K562 (cell line): Measurements from ENCODE around the gene GABPB2. TPM values are rescaled to one million over a fixed set of nuclear protein-coding genes. Genes with fewer than 3 reads are reported as not detected.

Experiments
- ARID3A ChIP-seq: IDR thresholded peaks from 2 replicates; pipeline ENCODE4 v1.6.1; 2012; ENCODE audit warnings: low read depth, low read length, improper control_type of control experiment, borderline replicate concordance
- CHCHD3 ChIP-seq: fragments of 250-450 bp; sonication (Bioruptor Pico); IDR thresholded peaks from 2 replicates; pipeline ENCODE4 v2.1.2; 2022; ENCODE audit warnings: mild to moderate bottlenecking
- FOXP1 ChIP-seq: sonication (generic); formaldehyde crosslinking; IDR thresholded peaks from 2 replicates; pipeline ENCODE4 v1.8.0; 2022; ENCODE audit warnings: mild to moderate bottlenecking, missing genetic modification reagents
- HNRNPL ChIP-seq: fragments of 200-400 bp; formaldehyde crosslinking; IDR thresholded peaks from 2 replicates; pipeline ENCODE4 v1.6.1; 2017; ENCODE audit warnings: low read depth, mild to moderate bottlenecking, low read length
- JUND ChIP-seq, 2 experiments: IDR thresholded peaks; 2 replicates in 1 of 2; 3 replicates in 1 of 2; pipeline ENCODE4 v1.6.1; 2011; ENCODE audit warnings: borderline replicate concordance in 2 of 2, low read depth in 2 of 2, low read length in 2 of 2, improper control_type of control experiment in 1 of 2, missing biosample characterization in 1 of 2, missing genetic modification characterization in 1 of 2, missing genetic modification reagents in 1 of 2
- MLLT1 ChIP-seq, 2 experiments: fragments of 450-650 bp; IDR thresholded peaks; 2 replicates each; pipeline ENCODE4 v1.6.1; 2016
- POLR2B ChIP-seq: fragments of 450-650 bp; IDR thresholded peaks from 2 replicates; pipeline ENCODE4 v1.6.1; 2018; ENCODE audit warnings: low read depth; ENCODE audit not compliant: partially characterized antibody
- SRSF1 ChIP-seq: fragments of 200-400 bp; formaldehyde crosslinking; IDR thresholded peaks from 2 replicates; pipeline ENCODE4 v1.6.1; 2017; ENCODE audit warnings: mild to moderate bottlenecking, low read depth, low read length, moderate library complexity
- SRSF3 ChIP-seq: fragments of 200-400 bp; formaldehyde crosslinking; IDR thresholded peaks from 2 replicates; pipeline ENCODE4 v1.6.1; 2016; ENCODE audit warnings: mild to moderate bottlenecking, low read length, moderate library complexity; ENCODE audit not compliant: insufficient read depth
- TGIF2 ChIP-seq: sonication (generic); formaldehyde crosslinking; IDR thresholded peaks from 2 replicates; pipeline ENCODE4 v1.8.1; 2022; ENCODE audit warnings: mild to moderate bottlenecking, missing genetic modification reagents, moderate library complexity
- ZNF175 ChIP-seq: fragments of 200-800 bp; sonication (Bioruptor generic); IDR thresholded peaks from 2 replicates; pipeline ENCODE4 v1.6.1; 2016; ENCODE audit warnings: low read depth, mild to moderate bottlenecking, missing genetic modification characterization, missing compliant biosample characterization
- ZNF184 ChIP-seq: sonication (generic); formaldehyde crosslinking; IDR thresholded peaks from 2 replicates; pipeline ENCODE4 v1.5.0; 2020; ENCODE audit warnings: missing genetic modification reagents
- polyA plus RNA-seq, 8 experiments: library from polyadenylated mRNA; depleted of rRNA in 4 of 8; stranded (reverse) in 5 of 8; unstranded in 3 of 8; fragments of >200 nt; fragmentation: Nextera tagmentation in 2 of 8; fragmentation: Illumina TruSeq in 1 of 8; extraction: Ambion mirVana in 2 of 8; extraction: Trizol in 1 of 8; gene quantifications; 2 replicates each; pipeline versions ENCODE4 v1.2.1 to v1.2.3, GENCODE V29; 2011 to 2014; ENCODE audit warnings: inconsistent platforms in 1 of 8, missing spikeins in 1 of 8
- total RNA-seq, 7 experiments: library from RNA; depleted of rRNA in 6 of 7; stranded (reverse); fragments of >200 nt in 6 of 7; fragmentation: Illumina TruSeq in 2 of 7; extraction: Trizol in 2 of 7; gene quantifications; 2 replicates each; pipeline versions ENCODE4 v1.2.1 to v1.2.3, GENCODE V29; 2011 to 2021; ENCODE audit warnings: low replicate concordance in 1 of 7
- TF ChIP-seq, protein P1 (sequence below): sonication (generic); formaldehyde crosslinking; IDR thresholded peaks from 2 replicates; pipeline ENCODE4 v1.8.0; 2022; ENCODE audit warnings: mild to moderate bottlenecking, missing genetic modification reagents

The GABPB2 gene
- total and polyA plus RNA-seq, 9 of the 15 experiments (the other 6 are each of a cell fraction or from before 2014, with no cell fraction given) = 2.2 to 13.3 (median 6.1) TPM

GRCh38 chr1:151056149-151056548, 14.4 kb upstream of the GABPB2 start (continued):
- TF ChIP-seq ARID3A = no peak
- no peak for TF ChIP-seq ZNF175 (CRISPR knock-in tag)
- TF ChIP-seq, protein P1, sequence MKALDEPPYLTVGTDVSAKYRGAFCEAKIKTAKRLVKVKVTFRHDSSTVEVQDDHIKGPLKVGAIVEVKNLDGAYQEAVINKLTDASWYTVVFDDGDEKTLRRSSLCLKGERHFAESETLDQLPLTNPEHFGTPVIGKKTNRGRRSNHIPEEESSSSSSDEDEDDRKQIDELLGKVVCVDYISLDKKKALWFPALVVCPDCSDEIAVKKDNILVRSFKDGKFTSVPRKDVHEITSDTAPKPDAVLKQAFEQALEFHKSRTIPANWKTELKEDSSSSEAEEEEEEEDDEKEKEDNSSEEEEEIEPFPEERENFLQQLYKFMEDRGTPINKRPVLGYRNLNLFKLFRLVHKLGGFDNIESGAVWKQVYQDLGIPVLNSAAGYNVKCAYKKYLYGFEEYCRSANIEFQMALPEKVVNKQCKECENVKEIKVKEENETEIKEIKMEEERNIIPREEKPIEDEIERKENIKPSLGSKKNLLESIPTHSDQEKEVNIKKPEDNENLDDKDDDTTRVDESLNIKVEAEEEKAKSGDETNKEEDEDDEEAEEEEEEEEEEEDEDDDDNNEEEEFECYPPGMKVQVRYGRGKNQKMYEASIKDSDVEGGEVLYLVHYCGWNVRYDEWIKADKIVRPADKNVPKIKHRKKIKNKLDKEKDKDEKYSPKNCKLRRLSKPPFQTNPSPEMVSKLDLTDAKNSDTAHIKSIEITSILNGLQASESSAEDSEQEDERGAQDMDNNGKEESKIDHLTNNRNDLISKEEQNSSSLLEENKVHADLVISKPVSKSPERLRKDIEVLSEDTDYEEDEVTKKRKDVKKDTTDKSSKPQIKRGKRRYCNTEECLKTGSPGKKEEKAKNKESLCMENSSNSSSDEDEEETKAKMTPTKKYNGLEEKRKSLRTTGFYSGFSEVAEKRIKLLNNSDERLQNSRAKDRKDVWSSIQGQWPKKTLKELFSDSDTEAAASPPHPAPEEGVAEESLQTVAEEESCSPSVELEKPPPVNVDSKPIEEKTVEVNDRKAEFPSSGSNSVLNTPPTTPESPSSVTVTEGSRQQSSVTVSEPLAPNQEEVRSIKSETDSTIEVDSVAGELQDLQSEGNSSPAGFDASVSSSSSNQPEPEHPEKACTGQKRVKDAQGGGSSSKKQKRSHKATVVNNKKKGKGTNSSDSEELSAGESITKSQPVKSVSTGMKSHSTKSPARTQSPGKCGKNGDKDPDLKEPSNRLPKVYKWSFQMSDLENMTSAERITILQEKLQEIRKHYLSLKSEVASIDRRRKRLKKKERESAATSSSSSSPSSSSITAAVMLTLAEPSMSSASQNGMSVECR (CRISPR knock-in tag) = no peak
- no peak for TF ChIP-seq SRSF1
- no peak for TF ChIP-seq JUND (IDR thresholded peaks at IDR 0.05; ENCODE audit: borderline replicate concordance, low read depth, low read length)
- no peak for TF ChIP-seq JUND (tag; IDR thresholded peaks at IDR 0.05; ENCODE audit: borderline replicate concordance, low read depth, low read length)
- no peak for TF ChIP-seq FOXP1 (CRISPR knock-in tag)
- no peak for TF ChIP-seq POLR2B
- TF ChIP-seq MLLT1 (IDR thresholded peaks at IDR 0.05) = peak in 1 of 2 experiments; percentile 27; a peak in 1 of 4 replicates
- TF ChIP-seq SRSF3 = no peak
- no peak for TF ChIP-seq TGIF2 (CRISPR knock-in tag)
- no peak for TF ChIP-seq CHCHD3 (CRISPR knock-in tag)
- TF ChIP-seq HNRNPL = no peak
- no peak for TF ChIP-seq ZNF184
- TF ChIP-seq, all 486 proteins: peak for 7
